ENCODE data around the gene SMYD3. TPM values are rescaled to one million over a fixed set of nuclear protein-coding genes. Genes with fewer than 3 reads are reported as not detected.

The SMYD3 gene
- total and polyA plus RNA-seq, 2 of the 4 experiments (the other 2 are of a cell fraction) = 26.5 to 37.6 TPM

- dilution Hi-C loops (cut with HindIII; ENCODE audit: low sequenced_read_pairs, unreplicated experiment) = no loop called here
- intact Hi-C loops (cut with micrococcal nuclease) = no loop called here
Measured at GRCh38 chr1:246318036-246318359, 189.1 kb downstream of the SMYD3 start.

More at GRCh38 chr1:246318036-246318359, 189.1 kb downstream of the SMYD3 start:
- Histone ChIP-seq H3K4me3 (ENCODE audit: insufficient read depth, low read depth, low read length) (no peak overlapping the region), H2AFZ (replicated peaks; ENCODE audit: low read length, poor library complexity) (no peak overlapping the region), H4K8ac (ENCODE audit: low read depth in 2 of 2, low read length in 2 of 2) (peak overlapping the region in 1 of 2 experiments; percentile 67; a peak in 2 of 4 replicates), H4K5ac (ENCODE audit: low read depth, low read length) (peak overlapping the region; percentile 59; the same call in 1 of the 2 replicates), H3K36me3 (ENCODE audit: control insufficient read depth, insufficient read depth, low read length) (no peaks in the 10 kb centered on the region), H3K9me3 (ENCODE audit: control insufficient read depth, insufficient read depth, low read length) (no peaks in the 10 kb centered on the region), H4K20me1 (ENCODE audit: insufficient read depth, low read length) (peaks cover 2% of the 10 kb centered on the region; the same call in 1 of the 2 replicates), H2BK120ac (ENCODE audit: low read depth, low read length) (peak overlapping the region; percentile 72), H3K23ac (ENCODE audit: low read depth, low read length) (peak overlapping the region; percentile 80; the same call in 1 of the 2 replicates), H3K14ac (replicated peaks; ENCODE audit: low read depth, low read length) (0 out of 2 replicates have a peak overlapping the region, but pooled peaks have one; percentile 58), H3K27me3 (ENCODE audit: control insufficient read depth, insufficient read depth, low read length) (no peaks in the 10 kb centered on the region), H3K79me1 (ENCODE audit: low read depth in 1 of 2, low read length in 2 of 2) (peaks cover 0 to 4% of the 10 kb centered on the region in 2 experiments; a peak in 1 of 4 replicates), H3K27ac (ENCODE audit: insufficient read depth, low read length) (peak overlapping the region; percentile 43), H2BK5ac (ENCODE audit: low read depth, low read length, poor library complexity, severe bottlenecking) (peak overlapping the region; percentile 68), H4K91ac (ENCODE audit: insufficient read depth, low read depth, low read length) (no peak overlapping the region), H3K56ac (ENCODE audit: extremely low read depth, insufficient read depth, low read length) (no peak overlapping the region), H3K18ac (ENCODE audit: low read depth, low read length) (peak overlapping the region; percentile 92; the same call in 1 of the 2 replicates), H3K4me2 (ENCODE audit: low read depth, low read length) (peak overlapping the region; percentile 26), H3K9me1 (ENCODE audit: insufficient read depth, low read length) (peaks cover 3% of the 10 kb centered on the region), H3K4ac (ENCODE audit: low read depth, low read length) (peak overlapping the region; percentile 57), H2AK9ac (replicated peaks; ENCODE audit: low read depth, low read length, poor library complexity) (no peak overlapping the region), H3K9ac (ENCODE audit: low read depth, low read length) (no peak overlapping the region), H3K4me1 (ENCODE audit: control insufficient read depth, insufficient read depth, low read length) (peaks cover 8% of the 10 kb centered on the region), H2BK15ac (ENCODE audit: low read depth, low read length) (0 out of 3 replicates have a peak overlapping the region, but pooled peaks have one; percentile 32), H2BK20ac (ENCODE audit: low read depth, low read length) (peak overlapping the region; percentile 64; the same call in 1 of the 2 replicates), H2AK5ac (ENCODE audit: low read depth, low read length) (no peak overlapping the region; the same call in 1 of the 2 replicates)
- in situ Hi-C loops (cut with MboI; ENCODE audit: low sequenced_read_pairs) = no loop called here
- POLR2A ChIA-PET (ENCODE audit: unreplicated experiment) = no interaction called here
- no peak; the same call in none of the 2 replicates for ATAC-seq (ENCODE audit: low read depth)
- CTCF ChIA-PET = interaction anchor here (0.7 kb wide), 1 partner anchor 1165 kb away, joined by 3 read pairs; no protein-coding TSS in a partner anchor
- BruUV-seq (replicated peaks) = no TSS peak
- no peak for DNase-seq
- no peak for TF ChIP-seq MAZ (IDR thresholded peaks at IDR 0.05; ENCODE audit: borderline replicate concordance, low read depth, low read length)
- TF ChIP-seq CEBPB (IDR thresholded peaks at IDR 0.05; ENCODE audit: low read depth, low read length) = no peak
- no peak for TF ChIP-seq BHLHE40 (IDR thresholded peaks at IDR 0.05; ENCODE audit: low read depth, low read length)
- no peak for TF ChIP-seq CTCF (conservative IDR thresholded peaks at IDR 0.05; ENCODE audit: low read depth, low read length)
- no peak for TF ChIP-seq ELK1 (IDR thresholded peaks at IDR 0.05; ENCODE audit: borderline replicate concordance, low read depth, low read length)
- TF ChIP-seq RFX5 (IDR thresholded peaks at IDR 0.05; ENCODE audit: low read depth, low read length) = no peak
- TF ChIP-seq RAD21 (IDR thresholded peaks at IDR 0.05; ENCODE audit: low read length) = no peak
- no peak; the same call in 1 of the 2 replicates for TF ChIP-seq FOS (IDR thresholded peaks at IDR 0.05; ENCODE audit: low read depth, low read length)
